Measurements from ENCODE around the gene KCNA3. TPM values are rescaled to one million over a fixed set of nuclear protein-coding genes. Genes with fewer than 3 reads are reported as not detected.

Gene KCNA3
- polyA plus RNA-seq, 3 donors, result 0.24 to 0.36 TPM; not detected in 1

DNA sequence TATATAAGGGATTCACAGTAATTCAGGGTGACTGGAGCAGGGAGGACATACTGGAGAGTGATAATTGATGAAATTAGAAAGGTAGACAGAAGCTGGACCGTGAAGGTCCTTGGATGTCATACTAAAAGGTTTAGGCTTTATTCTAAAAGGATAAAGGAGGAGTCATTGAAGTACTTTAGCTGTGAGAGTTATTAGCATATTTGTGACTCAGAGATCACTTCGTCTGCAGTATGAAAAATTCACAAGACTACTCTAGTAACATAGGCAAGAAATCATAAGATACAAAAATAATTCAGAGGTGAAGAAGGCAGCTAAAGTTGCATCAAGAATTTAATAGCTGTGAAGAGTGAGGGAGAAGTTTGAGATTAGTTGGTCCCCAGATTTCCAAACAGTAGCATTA, 26.3 kb downstream of the KCNA3 start:
- 46 to 87% (median 82%) methylated on average over 2 of the region's 2 CpGs for WGBS, 3 donors
- H3K27ac ChIP-seq (ENCODE audit: low read depth, low read length), result no peak overlapping the region

DNA sequence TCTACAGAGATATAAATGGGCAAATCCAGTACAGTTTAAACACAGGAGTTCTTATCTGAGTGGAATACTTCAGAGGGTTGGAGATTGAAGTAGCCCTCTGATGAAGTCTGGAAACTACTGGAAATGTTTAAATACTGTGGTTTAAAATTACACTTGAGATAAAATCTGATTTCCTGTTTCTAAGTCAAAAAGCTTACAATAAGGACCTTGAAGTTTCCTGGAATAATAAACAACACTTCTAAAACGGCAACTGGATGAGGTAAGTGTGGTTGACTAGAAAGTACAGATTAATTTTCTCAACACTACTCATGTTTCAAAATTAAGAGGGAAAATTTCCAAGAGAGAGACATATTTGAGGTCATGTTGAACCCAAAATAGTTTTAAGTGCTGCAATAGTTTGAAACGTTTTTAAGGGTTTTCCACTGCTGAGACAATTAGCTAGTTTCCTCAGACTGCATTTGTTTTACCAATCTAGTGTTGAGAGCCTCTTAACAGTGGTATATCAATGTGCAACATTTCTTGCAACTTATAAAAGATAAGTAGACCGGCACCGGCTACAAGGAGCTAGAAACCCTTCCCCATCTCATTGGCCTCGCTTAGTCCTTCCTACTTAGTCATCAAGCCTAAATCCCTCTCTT, 27.4 kb downstream of the KCNA3 start:
- WGBS, 3 donors, result 15 to 37% (median 22%) methylated on average over 5 of the region's 5 CpGs
- no peak overlapping the region for H3K27ac ChIP-seq (ENCODE audit: low read depth, low read length)

DNA sequence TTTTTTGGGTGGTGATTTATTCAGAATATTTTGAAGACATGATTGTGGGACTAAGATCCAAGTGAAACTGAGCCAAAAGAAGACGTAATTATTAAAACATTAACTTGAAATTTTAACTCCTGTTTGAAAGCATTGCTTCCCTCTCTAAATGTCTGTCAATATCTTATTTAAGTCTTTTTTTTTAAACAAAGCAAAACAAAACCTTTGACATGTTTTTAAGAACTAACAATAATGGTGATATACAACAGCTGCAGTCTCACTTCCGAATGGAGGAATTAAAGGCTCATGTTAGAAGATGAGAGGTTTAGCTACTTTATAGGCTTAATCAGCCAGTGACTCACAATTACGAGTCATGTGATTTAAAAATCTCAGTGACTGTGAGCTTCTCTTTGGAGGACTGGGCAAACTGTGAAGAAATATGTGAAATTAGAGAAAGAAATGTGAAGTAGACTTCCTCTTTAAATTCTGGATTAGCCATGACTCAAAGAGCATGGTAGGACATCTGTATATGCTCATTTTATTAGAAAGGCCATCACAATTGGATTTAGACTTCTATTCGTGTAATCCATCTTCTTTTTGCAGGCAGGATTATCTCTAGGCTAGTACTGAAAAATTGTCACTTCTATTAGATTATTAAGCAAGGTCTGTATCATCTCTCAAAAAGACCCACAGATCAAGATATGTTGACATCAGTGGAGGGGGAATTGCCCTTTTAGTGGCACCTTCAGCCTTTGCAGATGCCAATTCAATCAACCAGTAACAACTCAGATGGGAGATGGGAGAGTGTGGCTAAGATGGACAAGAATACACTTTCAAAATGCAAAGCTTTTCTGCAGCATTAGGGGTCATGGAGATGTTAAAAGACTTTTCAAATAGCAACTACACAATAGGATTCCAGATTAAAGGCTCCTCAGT, 28.7 kb downstream of the KCNA3 start:
- H3K27ac ChIP-seq (ENCODE audit: low read depth, low read length), result no peak overlapping the region
- WGBS, 3 donors, result 51 to 57% (median 53%) methylated on average over 4 of the region's 4 CpGs

DNA sequence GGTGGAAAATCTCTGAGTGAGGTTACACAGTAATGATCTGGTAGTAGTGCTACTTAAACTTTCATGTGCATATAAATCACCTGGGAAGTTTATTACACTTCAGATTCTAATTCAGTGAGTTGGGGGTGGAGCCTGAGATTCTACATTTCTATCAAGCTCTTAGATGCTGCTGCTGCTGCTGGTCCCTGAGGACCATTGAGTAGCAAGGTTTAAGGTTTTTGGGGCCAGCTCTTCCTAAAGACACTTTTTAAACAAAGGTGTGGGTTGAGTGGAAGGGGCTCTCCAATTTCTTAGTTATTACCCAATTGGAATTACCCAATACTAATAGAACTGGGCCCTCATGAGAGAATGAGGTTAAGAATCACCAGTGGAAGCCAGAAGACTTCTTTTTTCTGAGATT, 29.5 kb downstream of the KCNA3 start:
- no peak overlapping the region for H3K27ac ChIP-seq (ENCODE audit: low read depth, low read length)

DNA sequence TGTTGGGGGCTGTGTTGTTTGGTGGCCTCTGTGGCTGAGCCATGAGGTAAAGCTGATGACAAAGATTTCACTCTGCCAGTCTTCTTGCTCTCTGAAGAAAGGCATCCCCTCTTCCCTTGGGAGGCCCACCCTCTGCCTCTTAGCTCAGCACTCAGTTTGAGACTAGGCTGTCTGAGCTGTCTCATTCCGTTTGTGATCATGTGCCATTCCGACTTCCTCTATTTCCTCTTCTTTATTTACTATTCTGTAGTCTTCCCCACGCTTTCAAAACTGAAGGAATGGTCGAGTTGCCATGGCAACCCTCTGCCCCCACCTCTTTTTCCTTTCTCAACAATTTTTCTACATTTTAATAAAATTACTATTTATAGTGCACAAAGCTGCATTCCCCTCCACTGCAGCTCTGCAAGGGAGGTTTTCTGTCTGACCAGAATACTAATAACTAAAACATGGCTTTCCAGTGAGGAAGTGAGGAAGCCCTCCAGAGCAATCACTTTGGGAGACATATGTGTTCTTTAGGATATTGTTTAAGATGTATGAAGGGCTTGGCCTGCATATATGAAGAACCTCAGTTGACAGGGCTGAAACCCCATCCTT, 30.8 kb downstream of the KCNA3 start:
- H3K27ac ChIP-seq (ENCODE audit: low read depth, low read length), result no peak overlapping the region
- WGBS, 3 donors, result 16 to 19% (median 17%) methylated on average over 4 of the region's 4 CpGs

DNA sequence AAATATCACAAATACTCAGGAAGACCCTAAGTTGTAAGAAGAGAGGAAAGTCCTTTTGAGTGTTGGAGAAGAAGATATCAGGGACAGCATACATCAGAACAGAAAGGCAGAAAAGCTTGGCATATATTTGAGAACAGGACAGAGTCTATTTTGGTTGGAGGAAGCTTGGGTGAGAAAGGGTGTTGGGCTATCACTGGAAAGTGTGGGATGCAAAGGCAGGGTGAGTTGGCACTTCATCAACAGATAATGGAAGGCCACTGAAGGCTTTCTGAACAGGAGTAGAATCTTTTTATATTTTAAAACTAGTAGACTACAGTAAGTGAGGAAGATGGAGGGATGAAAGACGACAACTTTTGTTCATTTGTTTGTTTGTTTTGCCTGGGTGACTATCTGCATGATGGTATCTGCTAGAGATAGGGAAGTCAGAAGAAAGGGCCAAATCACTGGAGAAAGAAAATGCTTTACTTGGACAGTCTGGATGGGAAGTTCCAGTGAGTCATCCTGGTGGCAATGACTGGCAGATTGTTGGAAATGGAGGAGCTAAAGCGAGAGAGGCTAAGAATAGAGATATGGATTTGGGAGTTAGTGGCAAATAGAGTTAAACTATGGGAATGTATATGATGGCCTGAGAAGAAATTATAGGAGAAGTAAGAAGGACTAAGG, 34.9 kb downstream of the KCNA3 start:
- H3K27ac ChIP-seq (ENCODE audit: low read depth, low read length), result no peak overlapping the region
- WGBS, 3 donors, result 41 to 60% (median 54%) methylated on average over 2 of the region's 2 CpGs

DNA sequence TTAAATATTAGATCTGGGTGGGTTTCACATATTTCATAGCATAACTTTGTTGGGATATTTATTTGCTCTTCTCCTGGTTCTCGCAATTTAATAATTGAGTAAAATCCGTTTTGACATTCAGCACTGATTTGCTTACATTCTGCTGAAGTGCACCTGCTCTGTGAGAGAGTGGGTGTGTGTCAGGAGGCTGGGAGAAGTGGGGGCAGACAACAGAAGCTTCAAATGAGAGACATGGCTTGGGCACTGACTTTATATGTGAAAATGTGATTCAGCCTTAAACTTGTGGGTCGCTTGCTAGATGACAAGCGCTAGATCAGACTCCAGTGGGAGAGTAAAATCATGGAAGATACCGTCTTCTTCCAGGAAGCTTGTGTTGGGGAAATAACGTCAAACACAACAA, 36.2 kb downstream of the KCNA3 start:
- 73 to 94% (median 90%) methylated on average over 6 of the region's 6 CpGs for WGBS, 3 donors
- no peak overlapping the region for H3K27ac ChIP-seq (ENCODE audit: low read depth, low read length)

DNA sequence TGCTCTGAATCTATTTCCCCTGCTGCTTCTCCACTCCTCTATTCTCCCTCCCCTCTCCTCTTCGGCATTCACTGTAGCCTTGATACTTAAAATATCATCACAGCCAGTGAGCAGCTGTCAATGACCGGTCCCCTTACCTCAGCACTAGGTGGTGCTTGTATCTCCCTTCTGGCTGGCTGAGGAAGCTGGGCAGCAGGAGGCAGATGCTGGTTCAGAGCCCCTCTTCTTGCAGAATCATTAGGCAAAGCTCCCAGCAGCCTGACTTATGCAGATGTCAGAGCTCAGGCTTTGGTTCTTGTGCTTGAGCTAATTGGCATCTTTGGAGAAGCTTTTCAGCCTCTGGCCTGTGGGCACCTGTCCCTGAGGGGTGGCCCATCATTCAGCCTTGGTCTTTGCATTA, 36.7 kb downstream of the KCNA3 start:
- 48 to 85% (median 77%) methylated on average over 2 of the region's 2 CpGs for WGBS, 3 donors
- no peak overlapping the region for H3K27ac ChIP-seq (ENCODE audit: low read depth, low read length)

DNA sequence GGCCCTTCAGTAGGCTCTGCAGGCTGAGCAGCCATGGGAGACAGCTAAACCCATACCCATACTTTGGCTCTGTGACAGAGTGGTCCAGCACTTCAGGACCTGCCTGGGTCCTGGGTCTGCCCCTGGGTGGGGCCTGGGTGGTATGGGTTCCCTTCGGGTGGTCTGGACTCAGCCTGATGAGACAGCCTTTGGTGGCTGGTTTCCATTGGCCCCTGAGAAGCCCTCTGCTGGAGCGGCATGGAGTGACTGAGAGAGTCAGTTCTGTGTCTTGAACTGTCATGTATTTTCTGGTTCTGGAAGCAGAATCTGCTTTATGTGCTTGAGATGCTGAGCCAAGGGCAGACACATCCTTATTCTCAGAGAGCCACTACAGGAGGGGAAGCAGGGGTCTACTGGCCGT, 37.3 kb downstream of the KCNA3 start:
- WGBS, 3 donors, result 55 to 80% (median 80%) methylated on average over 3 of the region's 3 CpGs
- no peak overlapping the region for H3K27ac ChIP-seq (ENCODE audit: low read depth, low read length)

DNA sequence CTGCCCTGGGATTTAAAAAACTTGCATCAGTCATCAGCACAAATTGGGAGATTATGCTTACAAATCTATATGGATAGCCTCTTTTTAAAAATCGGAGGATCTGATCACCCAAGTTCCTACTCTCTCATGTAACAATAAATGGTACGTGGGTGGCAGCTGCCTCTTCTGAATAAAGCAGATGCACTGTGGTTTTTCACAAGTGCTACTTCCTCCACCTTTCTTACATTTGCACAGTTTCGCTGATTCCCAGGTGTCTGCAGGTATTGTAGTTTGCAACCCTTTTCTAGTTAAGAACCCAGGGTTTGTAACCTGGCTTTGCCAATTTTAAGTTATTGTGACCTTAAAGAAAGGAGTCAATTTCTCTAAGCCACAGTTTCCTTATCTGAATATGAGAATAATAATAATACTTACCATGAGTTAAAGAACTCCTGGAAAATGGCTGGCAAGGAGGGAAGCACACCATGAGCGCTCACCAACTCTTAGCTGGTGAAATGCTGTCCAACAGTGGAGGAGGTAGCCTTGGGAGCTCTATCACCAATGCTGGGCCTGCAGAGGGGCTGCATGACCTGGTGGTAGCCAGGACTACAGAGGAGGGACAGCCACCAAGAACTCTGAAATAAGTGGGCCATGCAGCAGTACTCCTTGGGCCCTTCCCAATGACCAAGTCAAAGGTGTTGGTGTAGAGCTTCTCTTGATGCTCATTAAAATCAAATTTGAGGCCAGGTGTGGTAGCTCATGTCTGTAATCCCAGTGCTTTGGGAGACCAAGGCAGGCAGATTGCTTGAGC, 38.4 kb downstream of the KCNA3 start:
- no peak overlapping the region for H3K27ac ChIP-seq (ENCODE audit: low read depth, low read length)
- 76 to 86% (median 76%) methylated on average over 4 of the region's 4 CpGs for WGBS, 3 donors

DNA sequence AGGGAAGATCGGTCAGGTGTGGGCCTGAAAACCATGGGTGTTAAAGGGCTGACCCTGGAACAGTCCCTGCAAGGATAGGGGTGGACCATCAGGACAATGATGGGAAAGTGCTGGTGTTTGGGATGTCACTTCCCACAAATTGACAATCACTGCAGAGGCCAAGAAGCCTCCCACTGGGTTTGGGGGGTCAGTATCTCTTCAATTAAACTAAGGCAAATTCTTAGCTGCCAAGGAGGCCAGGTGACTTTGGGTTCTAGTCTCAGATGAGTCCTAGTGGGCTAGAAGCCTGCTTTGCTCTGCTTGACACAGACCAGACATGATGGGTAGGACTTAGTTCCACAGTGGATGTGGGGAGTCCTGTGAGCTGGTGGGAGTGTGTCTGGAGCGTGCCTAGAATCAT, 39.3 kb downstream of the KCNA3 start:
- WGBS, 3 donors, result 89 to 92% (median 90%) methylated on average over 2 of the region's 2 CpGs
- no peak overlapping the region for H3K27ac ChIP-seq (ENCODE audit: low read depth, low read length)

DNA sequence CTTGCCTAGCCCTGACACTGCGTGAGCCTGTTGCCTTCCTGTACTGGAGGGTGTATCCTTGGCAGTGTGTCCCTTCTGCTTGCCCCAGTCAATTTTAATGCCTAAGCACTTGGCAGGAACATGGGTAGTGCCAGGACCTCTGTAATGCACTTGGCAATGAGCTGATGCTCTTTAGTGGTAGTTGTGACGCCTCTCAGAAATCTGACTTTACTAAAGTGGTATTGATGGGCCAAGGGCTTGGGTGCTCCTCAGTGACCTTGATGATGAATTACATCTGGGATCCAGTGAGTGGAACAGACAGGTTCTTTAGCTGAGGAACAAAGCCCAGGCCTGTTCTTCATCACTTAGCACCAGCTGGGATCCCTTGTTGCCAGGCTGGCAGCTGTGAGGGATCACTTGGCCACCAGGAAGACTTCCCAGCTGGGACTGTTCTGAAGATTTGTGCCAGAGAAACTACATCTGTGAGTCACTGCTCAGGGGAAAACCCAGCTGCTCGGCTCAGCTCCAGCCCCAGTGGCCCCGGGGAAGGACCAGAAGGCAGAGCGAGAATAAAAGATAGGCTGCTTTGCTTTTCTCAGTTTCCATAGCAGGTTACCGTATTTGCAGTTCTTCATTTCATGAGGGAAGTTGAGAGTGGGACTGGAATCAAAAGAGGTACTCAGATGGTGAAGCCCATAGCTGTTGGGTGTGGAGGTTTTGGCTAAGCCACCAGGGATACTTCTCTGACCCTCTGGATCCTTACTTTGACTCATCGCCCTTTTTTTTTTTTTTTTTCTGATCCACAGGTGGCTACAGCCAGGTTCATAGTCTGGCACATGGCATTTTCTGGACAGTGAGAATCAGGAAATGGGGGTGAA, 40.1 kb downstream of the KCNA3 start:
- 42 to 50% (median 42%) methylated on average over 7 of the region's 7 CpGs for WGBS, 3 donors
- no peak overlapping the region for H3K27ac ChIP-seq (ENCODE audit: low read depth, low read length)

DNA sequence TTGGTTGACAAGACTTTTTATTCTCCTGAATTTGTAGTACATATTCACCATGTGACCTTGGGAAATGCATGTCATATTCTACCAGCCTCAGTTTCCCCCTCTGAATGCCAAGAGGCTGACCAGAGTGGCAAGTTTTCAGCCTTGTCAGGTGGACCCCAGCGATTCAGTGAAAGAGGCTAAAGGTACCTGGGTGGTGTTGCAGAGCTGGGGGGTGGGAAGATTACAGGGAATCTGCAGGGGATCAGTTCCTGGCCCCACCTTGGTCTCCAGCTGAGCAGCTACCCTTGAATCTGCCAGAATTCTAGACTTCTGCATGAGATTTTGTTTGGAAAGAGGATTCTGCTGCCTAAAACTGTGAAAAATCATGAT, 40.7 kb downstream of the KCNA3 start:
- no peak overlapping the region for H3K27ac ChIP-seq (ENCODE audit: low read depth, low read length)
- 79 to 88% (median 79%) methylated on average over 1 of the region's 1 CpG for WGBS, 3 donors

DNA sequence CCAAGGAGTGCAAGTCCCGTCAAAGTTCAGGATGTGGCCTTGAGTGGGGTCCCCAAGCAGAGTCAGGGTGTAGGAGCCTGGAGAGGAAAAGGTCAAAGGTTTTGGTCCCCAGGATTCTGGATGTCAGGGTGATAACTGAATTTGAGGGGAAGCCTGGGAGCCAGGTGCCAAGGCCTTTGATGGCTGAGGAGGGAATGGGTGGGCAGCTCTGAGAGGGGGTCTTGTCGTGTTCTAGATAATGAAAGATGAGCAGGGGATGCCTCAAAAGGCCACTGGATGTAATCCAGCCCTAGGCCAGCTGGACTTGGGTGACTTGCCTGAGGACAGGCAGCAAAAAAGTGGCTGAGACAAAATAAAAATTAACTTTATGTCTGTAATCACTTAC, 41.1 kb downstream of the KCNA3 start:
- H3K27ac ChIP-seq (ENCODE audit: low read depth, low read length), result no peak overlapping the region
- WGBS, 3 donors, result 72 to 84% (median 81%) methylated on average over 2 of the region's 2 CpGs

DNA sequence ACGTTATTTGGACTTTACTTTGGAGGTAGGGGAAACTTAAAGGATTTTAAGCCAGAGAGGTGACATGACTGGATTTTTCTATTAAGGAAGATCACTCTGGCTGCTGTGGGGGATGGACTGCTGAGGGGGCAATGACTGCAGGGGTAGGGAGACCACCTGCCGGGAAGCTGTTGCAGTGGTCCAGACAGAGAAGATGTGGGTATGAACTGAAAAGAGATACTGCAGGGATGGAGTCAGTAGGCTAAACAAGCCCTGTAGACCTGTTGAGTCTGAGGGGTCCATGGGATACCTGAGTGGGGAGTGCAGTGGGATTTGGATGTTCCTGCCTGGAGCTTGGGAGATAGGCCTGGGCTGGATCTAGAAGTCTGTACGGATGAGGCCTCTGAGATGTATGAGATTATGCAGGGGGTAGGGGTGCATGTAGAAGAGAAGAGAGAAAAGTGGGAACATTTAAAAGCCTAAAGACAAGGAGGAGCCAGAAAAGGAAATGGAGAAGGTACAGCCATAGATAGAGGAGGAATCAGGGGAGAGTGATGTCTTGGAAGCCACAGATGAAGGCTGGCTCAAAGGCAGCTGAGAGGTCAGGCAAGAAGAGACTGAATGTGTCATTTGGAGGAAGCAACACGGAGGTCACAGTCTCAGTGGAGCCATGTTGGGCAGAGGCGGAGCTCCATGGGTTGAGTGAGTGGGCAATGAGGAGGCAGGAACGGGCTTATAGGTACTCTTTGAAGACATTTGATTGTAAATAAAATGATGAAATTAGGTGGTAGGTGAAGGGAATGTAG, 42.7 kb downstream of the KCNA3 start:
- WGBS, 3 donors, result 71 to 82% (median 80%) methylated on average over 6 of the region's 6 CpGs

DNA sequence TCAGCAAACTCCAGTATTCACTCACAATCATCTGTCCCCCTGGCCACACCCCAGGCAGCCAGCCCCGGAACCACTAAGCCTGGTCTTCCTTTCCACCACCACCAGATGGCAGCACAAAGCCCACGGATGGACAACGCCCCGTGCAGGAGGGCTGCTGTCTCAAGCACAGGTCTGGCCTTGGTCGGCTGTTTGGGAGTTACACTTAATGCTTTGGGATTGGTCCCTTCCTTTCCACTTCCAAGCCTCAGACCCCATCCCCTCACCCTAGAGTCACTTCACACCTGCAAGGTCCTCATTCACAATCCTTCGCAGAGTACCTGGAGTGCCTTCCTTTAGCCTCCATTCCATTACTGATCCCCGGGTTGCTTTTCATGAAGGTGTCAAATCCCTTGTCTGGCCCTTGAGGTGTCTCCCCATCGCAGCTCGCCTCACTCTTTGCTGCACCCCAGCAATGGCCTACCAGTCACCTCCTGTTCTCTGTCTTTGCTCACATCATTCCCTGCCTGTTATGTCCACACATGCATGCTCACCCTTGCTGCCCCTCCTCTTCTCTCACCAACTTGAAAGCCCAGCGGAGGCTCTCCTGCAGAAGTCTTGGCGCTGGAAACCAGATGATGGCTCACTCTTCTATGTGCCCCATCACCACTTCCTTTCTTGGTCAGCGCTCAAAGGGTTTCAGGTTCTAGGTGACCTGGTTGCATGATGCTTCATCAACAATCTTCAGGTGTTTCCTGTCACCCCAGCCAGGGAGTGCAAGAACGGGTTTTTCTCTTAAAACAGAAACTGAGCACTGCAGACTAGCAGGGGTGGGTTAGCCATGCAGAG, 43.7 kb downstream of the KCNA3 start:
- no peak overlapping the region for H3K27ac ChIP-seq (ENCODE audit: low read depth, low read length)
- 27 to 33% (median 32%) methylated on average over 13 of the region's 13 CpGs for WGBS, 3 donors

More for the DNA sequence above, 42.7 kb downstream of the KCNA3 start:
- H3K27ac ChIP-seq (ENCODE audit: low read depth, low read length), result no peak overlapping the region
